Subcutaneous adipose tissue (tissue), 4 donors: ENCODE measurements around the gene OR51B2. TPM values are rescaled to one million over a fixed set of nuclear protein-coding genes. Genes with fewer than 3 reads are reported as not detected.

Experiments used
- total RNA-seq, 4 donors: library from RNA; depleted of rRNA; stranded (reverse); fragments of >200 nt; gene quantifications; one replicate each; pipeline ENCODE4 v1.1.0, GENCODE V29; 2016
- TF ChIP-seq, protein P1 (sequence below): fragments of 450-650 bp; IDR thresholded peaks from one replicate; pipeline ENCODE4 v1.5.1; 2016; ENCODE audit warnings: low read depth, mild to moderate bottlenecking, control low read depth, antibody characterized with exemption, moderate library complexity

The OR51B2 gene
- total RNA-seq, 4 donors from 2014 or later: not detected

DNA sequence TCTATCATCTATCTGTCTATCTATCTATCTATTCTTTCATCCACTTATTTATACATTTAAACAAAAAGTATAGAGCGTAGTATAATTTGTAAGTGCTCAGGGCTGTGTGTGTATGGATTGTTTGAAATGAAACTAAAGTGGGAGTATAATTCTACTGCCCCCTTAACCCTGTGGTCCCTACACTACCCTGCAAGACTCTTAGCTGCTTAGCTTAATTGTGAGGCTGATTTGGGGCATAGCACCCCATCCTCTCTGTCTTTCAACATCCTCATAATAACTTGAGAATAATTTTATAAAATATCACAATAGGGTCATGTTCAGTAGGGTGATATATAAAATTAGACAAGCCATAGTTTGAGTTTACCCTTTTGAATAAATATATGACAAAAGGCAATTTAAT lies 34.0 kb downstream of the OR51B2 start:
- TF ChIP-seq, protein P1, sequence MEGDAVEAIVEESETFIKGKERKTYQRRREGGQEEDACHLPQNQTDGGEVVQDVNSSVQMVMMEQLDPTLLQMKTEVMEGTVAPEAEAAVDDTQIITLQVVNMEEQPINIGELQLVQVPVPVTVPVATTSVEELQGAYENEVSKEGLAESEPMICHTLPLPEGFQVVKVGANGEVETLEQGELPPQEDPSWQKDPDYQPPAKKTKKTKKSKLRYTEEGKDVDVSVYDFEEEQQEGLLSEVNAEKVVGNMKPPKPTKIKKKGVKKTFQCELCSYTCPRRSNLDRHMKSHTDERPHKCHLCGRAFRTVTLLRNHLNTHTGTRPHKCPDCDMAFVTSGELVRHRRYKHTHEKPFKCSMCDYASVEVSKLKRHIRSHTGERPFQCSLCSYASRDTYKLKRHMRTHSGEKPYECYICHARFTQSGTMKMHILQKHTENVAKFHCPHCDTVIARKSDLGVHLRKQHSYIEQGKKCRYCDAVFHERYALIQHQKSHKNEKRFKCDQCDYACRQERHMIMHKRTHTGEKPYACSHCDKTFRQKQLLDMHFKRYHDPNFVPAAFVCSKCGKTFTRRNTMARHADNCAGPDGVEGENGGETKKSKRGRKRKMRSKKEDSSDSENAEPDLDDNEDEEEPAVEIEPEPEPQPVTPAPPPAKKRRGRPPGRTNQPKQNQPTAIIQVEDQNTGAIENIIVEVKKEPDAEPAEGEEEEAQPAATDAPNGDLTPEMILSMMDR: no peak

DNA sequence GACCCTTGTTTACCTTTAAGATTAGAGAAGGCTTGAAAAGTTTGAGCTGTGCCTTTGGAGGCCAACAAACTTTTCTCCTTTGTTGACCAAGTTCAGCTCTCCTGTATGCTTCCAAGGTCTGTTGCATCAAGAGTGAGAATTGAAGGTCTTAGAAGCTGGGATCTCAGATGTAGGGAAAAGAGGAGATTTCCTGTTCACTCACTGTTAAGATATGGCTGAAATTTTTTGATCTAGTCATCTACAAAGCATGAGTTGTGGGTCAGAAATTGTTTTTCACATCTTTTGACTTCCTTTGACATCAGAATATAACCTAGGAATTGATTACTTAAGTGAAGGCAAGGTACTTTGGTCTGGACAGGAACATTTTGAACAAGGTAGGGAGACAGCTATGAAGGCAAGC lies 34.4 kb downstream of the OR51B2 start:
- TF ChIP-seq, protein P1: no peak

DNA sequence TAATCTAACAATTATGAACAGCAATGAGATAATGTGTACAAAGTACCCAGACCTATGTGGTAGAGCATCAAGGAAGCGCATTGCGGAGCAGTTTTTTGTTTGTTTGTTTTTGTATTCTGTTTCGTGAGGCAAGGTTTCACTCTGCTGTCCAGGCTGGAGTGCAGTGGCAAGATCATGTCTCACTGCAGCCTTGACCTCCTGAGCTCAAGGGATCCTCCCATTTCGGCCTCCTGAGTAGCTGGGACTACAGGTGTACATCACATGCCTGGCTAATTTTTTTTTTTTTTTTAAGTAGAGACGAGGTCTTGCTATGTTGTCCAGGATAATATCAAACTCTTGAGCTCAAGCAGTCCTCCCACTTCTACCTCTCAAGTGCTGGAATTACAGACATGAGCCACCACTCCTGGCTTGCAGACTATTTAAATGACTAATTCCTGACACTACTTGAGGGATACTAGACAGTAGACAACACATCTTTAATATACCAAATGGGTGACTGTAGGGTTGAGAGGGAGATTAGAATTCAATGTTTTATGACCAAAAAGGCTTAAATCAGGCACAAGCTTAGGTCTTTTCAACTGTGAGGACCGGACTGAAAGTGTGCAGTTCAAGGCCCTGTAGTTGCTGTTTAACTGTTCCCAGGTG lies 35.1 kb downstream of the OR51B2 start:
- TF ChIP-seq, protein P1: no peak

DNA sequence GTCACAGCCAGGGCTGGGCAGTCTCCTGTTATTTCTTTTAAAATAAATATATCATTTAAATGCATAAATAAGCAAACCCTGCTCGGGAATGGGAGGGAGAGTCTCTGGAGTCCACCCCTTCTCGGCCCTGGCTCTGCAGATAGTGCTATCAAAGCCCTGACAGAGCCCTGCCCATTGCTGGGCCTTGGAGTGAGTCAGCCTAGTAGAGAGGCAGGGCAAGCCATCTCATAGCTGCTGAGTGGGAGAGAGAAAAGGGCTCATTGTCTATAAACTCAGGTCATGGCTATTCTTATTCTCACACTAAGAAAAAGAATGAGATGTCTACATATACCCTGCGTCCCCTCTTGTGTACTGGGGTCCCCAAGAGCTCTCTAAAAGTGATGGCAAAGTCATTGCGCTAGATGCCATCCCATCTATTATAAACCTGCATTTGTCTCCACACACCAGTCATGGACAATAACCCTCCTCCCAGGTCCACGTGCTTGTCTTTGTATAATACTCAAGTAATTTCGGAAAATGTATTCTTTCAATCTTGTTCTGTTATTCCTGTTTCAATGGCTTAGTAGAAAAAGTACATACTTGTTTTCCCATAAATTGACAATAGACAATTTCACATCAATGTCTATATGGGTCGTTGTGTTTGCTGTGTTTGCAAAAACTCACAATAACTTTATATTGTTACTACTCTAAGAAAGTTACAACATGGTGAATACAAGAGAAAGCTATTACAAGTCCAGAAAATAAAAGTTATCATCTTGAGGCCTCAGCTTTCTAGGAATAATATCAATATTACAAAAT lies 35.8 kb downstream of the OR51B2 start:
- TF ChIP-seq, protein P1: no peak

DNA sequence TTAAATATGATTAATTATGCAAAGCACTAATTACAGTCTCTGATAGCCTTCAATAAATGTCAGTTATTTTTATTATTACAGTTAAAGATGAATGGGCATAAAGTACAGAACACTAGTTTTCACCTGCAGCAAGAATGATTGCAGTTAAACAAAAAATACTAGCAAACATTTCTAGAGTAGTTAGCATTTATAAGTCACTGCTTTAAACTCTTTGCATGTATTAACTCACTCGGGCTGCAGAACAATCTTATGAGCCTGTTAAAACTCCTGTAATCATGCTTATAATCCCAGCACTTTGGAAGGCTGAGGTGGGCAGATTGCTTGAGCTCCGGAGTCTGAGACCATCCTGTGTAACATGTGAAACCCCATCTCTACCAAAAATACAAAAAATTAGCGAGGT lies 37.2 kb downstream of the OR51B2 start:
- TF ChIP-seq, protein P1: no peak

DNA sequence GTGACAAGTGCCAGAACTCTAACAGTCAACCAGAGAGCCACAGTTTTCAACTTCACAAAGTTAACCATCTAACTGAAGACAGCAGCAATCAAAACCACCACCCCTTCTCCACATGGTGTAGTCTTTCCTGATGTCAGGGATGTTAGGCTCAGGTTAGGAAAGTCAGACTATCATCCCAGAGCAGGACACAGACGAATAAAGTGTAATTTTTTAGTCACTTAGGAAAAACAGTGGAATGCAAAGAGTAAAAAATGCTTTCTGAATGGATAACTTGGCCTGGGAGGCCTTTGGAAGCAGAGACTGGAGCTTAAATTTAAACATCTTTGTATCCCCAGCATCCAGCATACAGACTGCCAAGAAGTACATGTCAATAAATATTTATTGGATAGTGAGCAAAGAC lies 37.7 kb downstream of the OR51B2 start:
- TF ChIP-seq, protein P1: no peak

DNA sequence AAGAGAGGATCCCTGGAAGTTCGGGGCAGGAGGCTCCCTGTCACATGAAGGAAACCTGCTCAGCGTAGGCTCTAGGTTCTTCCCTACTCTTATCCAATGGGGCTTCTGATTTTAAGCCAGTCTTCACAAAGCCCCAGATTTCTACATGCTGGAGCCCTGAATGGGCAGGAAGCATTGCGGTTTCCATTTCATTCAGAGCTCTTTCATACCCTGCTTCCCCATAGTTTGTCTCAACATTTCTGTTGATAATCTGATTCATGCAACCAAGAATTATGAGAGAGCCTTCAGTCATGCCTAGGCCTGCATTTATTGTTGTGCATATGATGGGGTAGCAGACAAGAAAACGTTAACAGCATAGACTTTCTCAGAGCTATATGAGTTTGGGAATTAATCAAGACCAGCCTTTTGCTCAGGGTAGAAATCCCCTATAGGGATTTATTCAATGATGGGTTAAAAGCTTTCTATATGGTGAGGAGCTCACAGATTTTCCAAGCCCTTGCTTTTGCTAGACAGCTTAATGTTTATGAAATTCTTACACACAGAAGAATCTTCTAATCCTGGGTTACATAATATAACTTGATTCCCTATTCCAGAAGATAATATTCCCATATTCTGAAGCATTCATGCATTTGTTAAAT lies 38.3 kb downstream of the OR51B2 start:
- TF ChIP-seq, protein P1: no peak
